Endothelial cell of umbilical vein (primary cell): ENCODE measurements around the gene RABIF. TPM values are rescaled to one million over a fixed set of nuclear protein-coding genes. Genes with fewer than 3 reads are reported as not detected.

Experiments used
- BruUV-seq: library from RNA; stranded (reverse); fragments of 400-500 nt; replicated peaks from 2 replicates; lab custom pipeline; 2021; lab: Mats Ljungman, UMichigan
- CTCF ChIA-PET: fragments of 300-600, 350-600 bp; sonication (Branson Sonifier 250); formaldehyde crosslinking; loops from one replicate; lab custom pipeline; 2021; ENCODE audit warnings: antibody characterized with exemption, inconsistent platforms; lab: Charles Lee
- POLR2A ChIA-PET: fragments of 300-600, 350-600 bp; sonication (Branson Sonifier 250); formaldehyde crosslinking; loops from one replicate; lab custom pipeline; 2021; ENCODE audit warnings: antibody characterized with exemption, inconsistent platforms; lab: Charles Lee
- DNase-seq: peaks from one replicate; pipeline ENCODE4 v3.0.0-alpha.2; 2011; ENCODE audit warnings: low read depth, low spot score
- FAIRE-seq: peaks from 2 replicates; lab custom pipeline; 2011; peaks lifted over from hg19 to GRCh38; lab: Jason Lieb, UNC
- H2AFZ ChIP-seq: 2 replicates; pipeline ENCODE4 v1.6.0; 2012; ENCODE audit warnings: low read depth, low read length, control low read depth, inconsistent platforms
- H3K27ac ChIP-seq: 2 replicates; pipeline ENCODE4 v1.5.1; 2011; ENCODE audit warnings: low read depth, mild to moderate bottlenecking, control low read depth, low read length, moderate library complexity; ENCODE audit not compliant: insufficient read depth
- H3K27me3 ChIP-seq, 2 experiments: 2 replicates each; pipeline versions ENCODE4 v1.6.0 to v1.6.1; 2011; ENCODE audit warnings: low read length in 2 of 2, mixed read lengths in 1 of 2; ENCODE audit not compliant: control insufficient read depth in 2 of 2, insufficient read depth in 2 of 2
- H3K36me3 ChIP-seq, 2 experiments: 2 replicates in 1 of 2; 3 replicates in 1 of 2; pipeline ENCODE4 v1.5.1; 2011; ENCODE audit warnings: low read length in 2 of 2, mild to moderate bottlenecking in 1 of 2, moderate library complexity in 1 of 2; ENCODE audit not compliant: control insufficient read depth in 2 of 2, insufficient read depth in 2 of 2; ENCODE audit errors: extremely low read depth in 1 of 2
- H3K4me1 ChIP-seq: 3 replicates; pipeline ENCODE4 v1.5.1; 2011; ENCODE audit warnings: mild to moderate bottlenecking, low read length; ENCODE audit not compliant: control insufficient read depth, insufficient read depth; ENCODE audit errors: extremely low read depth
- H3K4me2 ChIP-seq: 2 replicates; pipeline ENCODE4 v1.6.1; 2011; ENCODE audit warnings: low read length, control low read depth, mixed read lengths; ENCODE audit not compliant: insufficient read depth
- H3K4me3 ChIP-seq, 3 experiments: fragments of 200-600 bp in 1 of 3; sonication (generic), shearing (Covaris generic) in 1 of 3; replicated peaks in 1 of 3; 2 replicates each; pipeline ENCODE4 v1.5.1; 2011 to 2016; ENCODE audit warnings: control low read depth in 3 of 3, low read length in 3 of 3, mild to moderate bottlenecking in 2 of 3, inconsistent platforms in 1 of 3, low read depth in 1 of 3, moderate library complexity in 1 of 3; ENCODE audit not compliant: insufficient read depth in 1 of 3
- H3K79me2 ChIP-seq: 2 replicates; pipeline ENCODE4 v1.6.0; 2012; ENCODE audit warnings: low read length, inconsistent platforms; ENCODE audit not compliant: control insufficient read depth, insufficient read depth
- H3K9ac ChIP-seq: replicated peaks from 2 replicates; pipeline ENCODE3; 2011; ENCODE audit warnings: low read length, control low read depth; ENCODE audit not compliant: insufficient read depth; ENCODE audit errors: extremely low read depth
- H3K9me1 ChIP-seq: replicated peaks from 3 replicates; pipeline ENCODE4 v1.6.0; 2011; ENCODE audit warnings: mild to moderate bottlenecking, low read length; ENCODE audit not compliant: control insufficient read depth, insufficient read depth; ENCODE audit errors: extremely low read depth
- H3K9me3 ChIP-seq: replicated peaks from 2 replicates; pipeline ENCODE4 v1.5.1; 2012; ENCODE audit warnings: low read length, inconsistent platforms; ENCODE audit not compliant: control insufficient read depth, insufficient read depth
- H4K20me1 ChIP-seq: replicated peaks from 2 replicates; pipeline ENCODE3; 2011; ENCODE audit warnings: mild to moderate bottlenecking, low read length; ENCODE audit not compliant: control insufficient read depth, insufficient read depth; ENCODE audit errors: extremely low read depth
- FOS ChIP-seq: IDR thresholded peaks from 2 replicates; pipeline ENCODE4 v1.6.1; 2011; ENCODE audit warnings: mild to moderate bottlenecking, low read length, moderate library complexity, borderline replicate concordance; ENCODE audit not compliant: insufficient read depth
- JUN ChIP-seq: IDR thresholded peaks from 2 replicates; pipeline ENCODE4 v1.6.1; 2011; ENCODE audit warnings: borderline replicate concordance, low read depth; ENCODE audit not compliant: insufficient read length, insufficient read depth
- POLR2A ChIP-seq: IDR thresholded peaks from 2 replicates; pipeline ENCODE4 v1.6.1; 2012; ENCODE audit warnings: low read depth, mild to moderate bottlenecking, control low read depth, low read length
- POLR2AphosphoS5 ChIP-seq: IDR thresholded peaks from 2 replicates; pipeline ENCODE4 v1.6.1; 2012; ENCODE audit warnings: low read depth, mild to moderate bottlenecking, control low read depth, low read length, moderate library complexity; ENCODE audit not compliant: insufficient read depth
- dilution Hi-C: fragments of 300-500 bp; cut with MboI; formaldehyde crosslinking; loops from one replicate; pipeline ENCODE4 v1.15.0; 2019; ENCODE audit warnings: low sequenced_read_pairs; ENCODE audit not compliant: extremely low pct_ligation_motif_present
- intact Hi-C: fragments of 100-400 bp; cut with micrococcal nuclease; formaldehyde crosslinking; loops from one replicate; pipeline ENCODE4 v1.10.0; 2022
- polyA plus RNA-seq, 4 experiments: library from polyadenylated mRNA; depleted of rRNA in 3 of 4; stranded (reverse) in 3 of 4; unstranded in 1 of 4; fragments of >200 nt; gene quantifications; 2 replicates each; pipeline versions ENCODE4 v1.2.1 to v1.2.3, GENCODE V29; 2011 to 2012; ENCODE audit warnings: missing spikeins in 1 of 4
- total RNA-seq: library from RNA; stranded (reverse); gene quantifications from 2 replicates; pipeline ENCODE4 v1.2.3, GENCODE V29; 2021
- TF ChIP-seq, protein P1 (sequence below), 2 donors: IDR thresholded peaks; 1 replicate in 1 of 2; 2 replicates in 1 of 2; pipeline ENCODE4 v1.5.1; 2011; ENCODE audit warnings: low read length in 2 of 2, mild to moderate bottlenecking in 2 of 2, moderate library complexity in 2 of 2, control low read depth in 1 of 2, inconsistent platforms in 1 of 2, low read depth in 1 of 2; ENCODE audit not compliant: insufficient read depth in 1 of 2; ENCODE audit errors: extremely low read depth in 1 of 2

Gene RABIF
- total and polyA plus RNA-seq, 2 donors (not counting 3 experiments of a cell fraction or from before 2014, with no cell fraction given) = 15.8 to 17.1 TPM

DNA sequence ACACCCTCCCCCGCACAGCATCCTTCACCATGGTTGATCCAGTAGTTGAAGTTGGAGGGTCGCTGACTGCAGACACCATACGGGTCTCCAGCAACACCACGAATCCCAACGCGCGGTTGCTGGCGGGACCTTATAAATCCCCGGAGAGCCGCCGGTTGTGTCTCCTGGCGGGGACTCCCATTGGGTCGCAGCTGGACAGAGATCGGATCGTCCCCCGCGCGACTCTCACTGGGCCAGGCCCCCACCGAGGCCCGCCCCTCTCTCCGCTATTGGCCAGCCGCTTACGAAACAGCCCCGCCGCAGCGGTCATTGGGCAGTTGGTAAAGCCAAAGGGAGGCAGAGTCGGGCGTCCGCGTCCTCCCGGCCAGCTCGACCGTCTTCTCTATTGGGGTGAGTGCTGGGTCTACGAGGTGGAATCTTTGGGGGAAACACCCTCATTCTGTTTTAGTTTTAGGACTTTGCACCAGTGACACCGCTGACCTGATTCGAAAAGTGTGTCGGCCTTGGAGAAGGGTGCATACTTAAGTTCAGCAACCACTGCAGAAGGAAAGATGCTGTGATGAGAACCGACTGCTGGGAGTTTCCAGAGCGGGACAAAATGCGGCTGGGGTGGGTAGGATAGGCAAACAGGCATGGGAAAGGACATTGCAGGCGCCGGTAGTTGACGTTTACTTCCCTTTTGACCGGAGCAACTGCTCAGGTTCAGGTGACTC, 27.4 kb downstream of the RABIF start:
- FAIRE-seq = peak; percentile 97
- CTCF ChIA-PET = interaction anchor here (1.2 to 1.8 kb wide), 6 partner anchors 9 to 44 kb away, joined by 3 to 5 read pairs (median 4); partner anchors contain the start of gene RABIF
- no TSS peak for BruUV-seq

More for the DNA sequence above, 27.4 kb downstream of the RABIF start:
- peak overlapping the region; percentile 77 for H3K4me2 ChIP-seq
- peak overlapping the region; percentile 97 for H2AFZ ChIP-seq
- peak overlapping the region; percentile 63 to 88 (median 70) for H3K4me3 ChIP-seq
- no peaks in the 10 kb centered on the region for H4K20me1 ChIP-seq
- no peaks in the 10 kb centered on the region for H3K36me3 ChIP-seq
- no peaks in the 10 kb centered on the region for H3K9me3 ChIP-seq
- H3K9me1 ChIP-seq = no peaks in the 10 kb centered on the region
- peak; percentile 93 for DNase-seq
- peak overlapping the region; percentile 48 for H3K9ac ChIP-seq
- no peak overlapping the region for H3K27ac ChIP-seq
- POLR2A ChIA-PET = interaction anchor here (1.2 kb wide), 2 partner anchors 11 to 50 kb away, joined by 3 to 4 read pairs; partner anchors contain the start of gene PCAT6
- H3K79me2 ChIP-seq = no peaks in the 10 kb centered on the region
- intact Hi-C loops = loop anchor here (1.0 kb wide), 2 partner anchors 27 to 51 kb away; partner anchors contain the start of gene PCAT6
- TF ChIP-seq JUN (no peak), POLR2AphosphoS5 (no peak), POLR2A (no peak), FOS (no peak)
- TF ChIP-seq, protein P1, sequence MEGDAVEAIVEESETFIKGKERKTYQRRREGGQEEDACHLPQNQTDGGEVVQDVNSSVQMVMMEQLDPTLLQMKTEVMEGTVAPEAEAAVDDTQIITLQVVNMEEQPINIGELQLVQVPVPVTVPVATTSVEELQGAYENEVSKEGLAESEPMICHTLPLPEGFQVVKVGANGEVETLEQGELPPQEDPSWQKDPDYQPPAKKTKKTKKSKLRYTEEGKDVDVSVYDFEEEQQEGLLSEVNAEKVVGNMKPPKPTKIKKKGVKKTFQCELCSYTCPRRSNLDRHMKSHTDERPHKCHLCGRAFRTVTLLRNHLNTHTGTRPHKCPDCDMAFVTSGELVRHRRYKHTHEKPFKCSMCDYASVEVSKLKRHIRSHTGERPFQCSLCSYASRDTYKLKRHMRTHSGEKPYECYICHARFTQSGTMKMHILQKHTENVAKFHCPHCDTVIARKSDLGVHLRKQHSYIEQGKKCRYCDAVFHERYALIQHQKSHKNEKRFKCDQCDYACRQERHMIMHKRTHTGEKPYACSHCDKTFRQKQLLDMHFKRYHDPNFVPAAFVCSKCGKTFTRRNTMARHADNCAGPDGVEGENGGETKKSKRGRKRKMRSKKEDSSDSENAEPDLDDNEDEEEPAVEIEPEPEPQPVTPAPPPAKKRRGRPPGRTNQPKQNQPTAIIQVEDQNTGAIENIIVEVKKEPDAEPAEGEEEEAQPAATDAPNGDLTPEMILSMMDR (IDR thresholded peaks at IDR 0.05; ENCODE audit: extremely low read depth in 1 of 2, insufficient read depth in 1 of 2, low read depth in 1 of 2, low read length in 2 of 2) = no peak
- H3K4me1 ChIP-seq = peaks cover 10% of the 10 kb centered on the region
- H3K27me3 ChIP-seq = peaks cover 3 to 5% of the 10 kb centered on the region in 2 experiments
- dilution Hi-C loops = no loop called here
